GM19240 (cell line): ENCODE results near the gene ADCY7.
"Not testable (repeated sequence)": the region's sequence is repeated elsewhere in the genome, so short reads cannot be mapped to it uniquely, and the experiment has no call there.

Experiments used
- DNase-seq: peaks from one replicate; pipeline ENCODE4 v3.0.0; 2011; ENCODE audit warnings: low spot score; ENCODE audit not compliant: insufficient read length

ADCY7 gene

GRCh38 chr16:50266337-50267091 lies at the start of gene ADCY7:
TSS of gene ADCY7 (plus strand) at chr16:50266551. CDS start at chr16:50288180, 21,629 bp downstream.
- peak; percentile 56 for DNase-seq

DNA sequence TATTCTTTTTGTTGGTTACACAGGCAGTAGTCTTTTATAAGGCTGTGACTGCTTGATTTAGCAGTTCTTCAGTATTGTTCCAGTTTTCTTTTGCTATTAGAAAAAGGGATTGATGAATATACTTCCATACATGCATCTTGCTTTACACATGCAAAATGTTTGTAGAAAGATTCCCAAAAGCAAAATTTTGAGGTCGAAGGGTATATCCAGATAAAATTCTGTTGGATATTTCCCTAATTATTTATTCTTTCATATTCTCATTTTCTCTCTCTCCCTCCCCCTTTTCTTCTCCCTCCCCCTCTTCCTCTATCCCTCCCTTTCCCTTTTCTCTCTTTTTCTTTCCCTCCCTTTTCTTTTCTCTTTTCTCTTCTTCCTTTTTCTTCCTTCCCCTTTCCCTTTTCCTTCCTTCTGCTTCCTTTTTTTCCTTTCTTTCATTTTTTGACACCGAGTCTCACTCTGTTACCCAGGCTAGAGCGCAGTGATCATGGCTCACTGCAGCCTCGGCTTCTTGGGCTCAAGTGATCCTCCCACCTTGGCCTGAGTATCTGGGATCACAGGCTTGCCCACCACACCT lies 46.9 kb upstream of the ADCY7 start:
- DNase-seq, result no peak

GRCh38 chr16:50224286-50224685 lies 42.1 kb upstream of the ADCY7 start:
- no peak for DNase-seq

- DNase-seq, result no peak
Observed at GRCh38 chr16:50227120-50227519, 39.2 kb upstream of the ADCY7 start.

DNA sequence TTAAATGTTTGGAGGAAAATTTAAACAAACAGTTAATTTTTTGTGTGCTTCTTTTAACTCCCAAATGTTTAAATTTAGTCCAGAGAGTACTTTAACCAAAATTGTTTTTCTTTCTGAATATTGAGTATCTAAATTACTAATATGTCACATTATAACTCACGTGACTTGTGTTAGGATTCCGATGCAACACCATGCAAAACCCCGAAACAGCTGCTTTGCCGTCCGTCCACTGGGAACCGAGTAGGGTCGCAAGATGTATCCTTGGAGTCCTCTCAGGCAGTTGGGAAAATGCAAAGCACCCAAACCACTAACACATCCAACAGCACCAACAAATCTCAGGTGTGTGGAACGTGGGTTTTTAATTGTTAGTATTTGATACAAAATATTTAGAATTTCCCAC lies 38.7 kb upstream of the ADCY7 start:
- DNase-seq, result no peak

- DNase-seq, result no peak
Observed at GRCh38 chr16:50228364-50228868, 37.9 kb upstream of the ADCY7 start.

DNA sequence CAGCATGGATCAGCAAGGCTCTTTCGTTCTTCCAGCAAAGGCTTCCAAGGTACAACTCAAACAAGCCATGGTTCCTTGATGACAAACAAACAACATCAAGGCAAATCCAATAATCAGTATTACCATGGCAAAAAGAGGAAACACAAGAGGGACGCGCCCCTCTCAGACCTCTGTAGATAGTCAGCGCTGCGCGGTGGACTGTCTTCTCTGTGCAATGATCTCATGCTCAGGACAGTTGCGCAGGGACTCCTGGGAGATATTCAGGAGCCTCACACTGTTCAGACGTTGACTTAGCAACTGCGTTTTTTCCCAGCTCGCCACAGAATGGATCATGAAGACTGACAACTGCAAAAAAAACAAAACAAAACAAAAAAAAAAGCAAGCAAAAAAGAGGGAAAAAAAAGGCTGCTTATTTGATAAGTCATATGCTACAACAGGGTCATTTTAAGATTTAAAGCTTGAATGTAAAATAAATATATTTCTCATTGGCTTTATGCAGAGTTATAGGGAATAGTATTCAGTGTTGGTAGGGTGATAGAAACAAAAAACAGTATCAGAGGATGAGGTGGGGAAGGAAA lies 37.1 kb upstream of the ADCY7 start:
- DNase-seq, result no peak

GRCh38 chr16:50234771-50235556 lies 31.4 kb upstream of the ADCY7 start:
- no peak for DNase-seq

GRCh38 chr16:50235581-50235980 lies 30.8 kb upstream of the ADCY7 start:
- no peak for DNase-seq

GRCh38 chr16:50238314-50238713 lies 28.0 kb upstream of the ADCY7 start:
- no peak for DNase-seq

DNA sequence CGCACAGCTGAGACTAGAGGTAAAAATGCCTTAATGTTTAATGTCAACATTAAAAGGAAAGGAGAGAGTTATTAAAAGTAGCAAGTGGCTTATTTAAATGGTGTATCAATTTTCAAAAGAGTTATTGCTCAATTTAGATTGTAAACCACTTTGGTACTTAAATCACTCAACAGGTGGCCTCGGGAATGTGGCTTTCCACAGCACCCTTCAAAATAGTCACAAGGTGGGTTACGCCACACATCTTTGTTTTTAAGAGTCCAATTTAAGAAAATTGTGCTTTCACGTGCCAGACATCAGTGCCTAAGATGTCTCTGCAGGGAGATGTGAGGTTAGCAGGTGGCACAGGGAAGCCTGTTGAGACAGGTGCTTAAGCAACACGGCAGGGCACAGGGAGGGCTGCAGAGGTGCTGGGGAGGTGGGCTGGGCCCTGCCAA lies 27.5 kb upstream of the ADCY7 start:
- no peak for DNase-seq

DNA sequence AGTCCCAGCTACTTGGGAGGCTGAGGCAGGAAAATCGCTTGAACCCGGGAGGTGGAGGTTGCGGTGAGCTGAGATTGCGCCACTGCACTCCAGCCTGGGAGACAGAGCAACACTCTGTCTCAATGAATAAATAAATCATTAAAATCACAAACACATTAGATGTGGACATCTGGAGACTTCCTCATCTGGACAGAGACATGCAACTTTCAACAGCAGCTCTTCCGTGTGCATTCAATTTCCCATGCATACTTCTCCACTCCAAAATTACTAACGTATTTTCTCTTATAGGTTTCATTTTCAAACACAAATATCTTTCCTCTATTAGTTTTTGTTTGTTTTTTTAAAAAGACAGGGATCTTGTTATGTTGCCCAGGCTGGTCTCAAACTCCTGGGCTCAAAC lies 23.3 kb upstream of the ADCY7 start:
- not testable (repeated sequence) for DNase-seq

DNA sequence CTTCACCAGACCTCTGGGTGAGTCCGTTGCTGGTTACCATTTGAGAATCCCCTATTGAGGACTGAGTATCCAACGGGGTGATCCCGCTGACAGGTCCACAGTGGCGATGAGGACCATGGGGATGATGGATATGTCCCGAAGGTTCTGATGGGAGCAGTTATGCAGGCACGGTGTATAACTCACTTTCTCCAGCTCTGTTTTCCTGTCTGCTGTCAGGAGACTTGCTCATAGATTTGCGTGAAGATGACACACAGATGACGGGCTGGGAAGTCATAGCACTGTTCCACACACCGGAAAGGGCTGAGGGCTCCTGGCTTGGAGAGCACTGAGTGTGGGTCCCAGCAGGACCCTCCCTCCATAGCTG lies 22.2 kb upstream of the ADCY7 start:
- no peak for DNase-seq

DNA sequence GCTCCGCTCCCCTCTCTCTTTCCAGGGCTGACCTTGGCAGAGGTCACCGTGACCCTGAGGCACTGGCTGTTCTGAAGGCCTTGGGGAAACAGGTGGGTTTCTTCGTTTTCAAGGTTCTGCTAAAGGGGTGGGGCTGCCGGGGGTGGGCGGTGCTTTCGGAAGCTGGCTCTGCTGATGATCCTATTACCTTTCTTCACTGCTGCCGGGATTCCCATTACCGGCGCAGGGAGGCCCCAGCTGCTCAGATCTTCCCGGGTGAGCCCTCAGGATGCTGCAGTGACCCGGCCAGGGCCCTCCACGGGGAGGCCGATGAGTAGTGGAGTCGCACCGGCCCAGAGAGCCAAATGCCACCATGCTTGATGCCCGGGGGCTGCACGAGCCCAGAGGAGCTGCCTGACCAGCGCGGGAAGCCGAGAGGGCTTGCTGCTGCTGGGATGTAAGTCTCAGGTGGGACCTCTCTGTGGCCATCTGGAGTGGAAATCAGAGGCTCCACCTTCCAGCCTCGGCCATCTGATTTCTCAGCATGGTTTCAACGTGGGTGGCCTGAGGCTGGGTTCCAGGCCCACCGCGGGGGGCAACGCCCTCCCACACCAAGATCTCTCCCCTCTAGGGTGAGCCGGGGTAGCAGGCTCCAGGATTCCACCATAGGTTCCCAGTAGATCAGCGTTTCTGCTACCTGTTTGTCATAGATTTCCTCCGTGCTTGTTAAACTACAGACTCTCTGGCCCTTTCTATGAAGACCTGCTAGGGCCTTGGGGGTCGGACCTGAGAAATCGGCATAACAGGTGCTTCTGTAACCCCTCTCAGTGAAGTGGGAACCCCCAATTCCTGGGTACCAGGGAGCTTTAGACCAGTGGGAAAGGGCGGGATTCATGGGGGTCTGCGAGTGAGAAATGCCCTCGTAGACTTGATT lies 21.6 kb upstream of the ADCY7 start:
- DNase-seq, result no peak

GRCh38 chr16:50245417-50246298 lies 20.7 kb upstream of the ADCY7 start:
- DNase-seq, result peak; percentile 65

GRCh38 chr16:50246299-50247122 lies 19.8 kb upstream of the ADCY7 start:
- DNase-seq, result no peak

- no peak for DNase-seq
Observed at GRCh38 chr16:50247123-50247905, 19.0 kb upstream of the ADCY7 start.
